Measurements from ENCODE around the gene ZNF584.
A peak's percentile ranks its signal among the peaks of the same experiment; 100 is the strongest.

The ZNF584 gene

DNA sequence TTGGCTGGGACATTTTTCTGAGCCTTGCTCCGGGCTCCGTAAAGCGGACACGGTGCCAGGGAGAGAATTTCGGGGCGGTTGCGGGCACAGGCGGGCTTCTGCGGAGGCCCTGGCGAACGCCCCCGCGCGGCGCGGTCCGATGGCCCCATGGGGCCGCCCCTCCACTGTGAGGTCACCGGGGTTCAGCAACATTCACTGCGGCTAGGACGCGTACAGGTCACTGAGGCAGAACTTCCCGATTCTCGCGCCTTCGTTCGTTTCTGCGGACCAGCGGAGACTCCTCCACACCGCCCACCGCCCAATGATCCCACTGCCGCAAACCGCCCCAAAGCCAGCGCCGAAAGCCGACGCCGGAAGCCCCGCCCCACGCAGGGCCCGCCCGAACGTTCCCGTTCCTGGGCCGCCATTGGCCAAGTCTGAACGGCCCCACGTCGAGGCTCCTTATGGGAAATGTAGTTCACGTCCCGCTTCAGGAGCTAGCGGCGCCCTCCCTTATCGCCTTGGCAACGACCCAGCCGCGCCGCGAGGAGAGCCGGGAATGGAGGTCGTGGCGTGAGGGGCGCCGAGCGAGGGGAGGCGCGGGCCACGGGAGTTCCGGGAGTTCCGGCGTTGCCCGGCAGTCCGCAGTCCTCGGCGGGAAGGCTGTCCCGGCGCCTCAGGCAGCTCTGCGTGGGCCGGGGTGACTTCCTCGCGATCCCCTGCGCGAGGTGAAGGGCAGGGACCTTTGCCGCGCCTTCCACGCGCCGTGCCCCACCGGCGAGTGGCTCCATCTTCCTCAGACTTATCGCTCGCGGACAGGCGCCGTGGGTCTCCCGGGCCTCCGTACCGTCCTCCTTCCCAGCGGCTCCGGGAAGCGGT is at the start of gene ZNF584:
Gene ZNF584, plus strand, starts transcription at position 498 of the 858 bp plus-strand sequence. CDS start 499 bp downstream, outside the sequence.
- peak; percentile 93 for DNase-seq (ENCODE audit: low read depth)

DNA sequence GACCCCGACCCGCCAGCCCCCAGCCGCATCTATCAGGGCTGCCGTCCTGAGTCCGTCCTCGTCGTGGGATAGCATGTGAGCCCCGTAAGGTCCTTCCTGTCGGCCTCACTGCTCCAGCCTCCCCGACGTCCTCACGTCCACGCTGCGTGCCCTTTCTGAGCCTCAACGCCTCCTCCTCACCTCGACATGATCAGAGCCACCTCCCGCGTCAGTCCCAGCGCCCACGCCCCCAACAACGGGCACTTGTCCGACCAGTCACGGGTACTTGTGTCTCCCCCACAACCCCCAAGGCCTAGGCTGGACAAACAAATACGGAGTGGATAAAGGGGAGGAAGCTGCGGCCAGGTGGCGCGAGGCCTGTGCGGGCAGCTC is 46.6 kb upstream of the ZNF584 start:
- DNase-seq (ENCODE audit: low read depth), result no peak

DNA sequence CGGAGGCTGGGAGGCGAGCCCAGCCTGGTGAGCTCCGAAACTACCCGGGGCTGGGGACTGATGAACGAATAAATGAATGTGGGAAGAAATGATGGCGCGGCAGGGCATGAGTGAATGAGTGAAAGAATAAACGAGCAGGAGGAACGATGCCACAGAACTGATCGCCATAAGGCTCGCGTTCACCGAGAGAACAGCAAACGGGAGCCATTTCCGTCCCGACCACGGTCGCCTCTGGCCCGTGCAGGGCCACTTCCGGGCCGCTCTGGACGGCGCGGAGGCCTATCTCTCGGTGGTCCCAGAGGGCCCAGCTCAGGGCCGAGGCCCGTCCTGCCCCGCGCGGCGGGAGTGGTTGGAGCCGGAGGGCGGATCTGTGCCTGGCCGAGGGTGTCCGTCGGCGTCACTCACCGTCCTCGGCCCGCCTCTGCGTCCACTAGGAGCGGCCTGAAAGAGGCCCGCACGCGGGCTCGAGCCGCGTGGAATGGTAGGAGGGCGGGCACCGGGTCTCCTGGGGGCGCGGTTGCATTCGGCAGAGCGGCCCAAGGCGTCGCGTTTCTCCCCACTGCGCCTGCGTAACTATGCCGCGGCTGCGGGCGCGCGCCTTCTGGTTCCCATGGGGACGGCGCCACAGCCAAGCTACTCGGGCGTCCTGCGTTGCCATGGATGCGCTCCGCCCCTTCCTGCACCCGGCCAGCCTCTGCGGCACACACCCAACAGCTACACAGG is 46.0 kb upstream of the ZNF584 start, which contains the start of gene ZNF497:
Gene ZNF497, minus strand, starts transcription at position 480 of the 723 bp plus-strand sequence. CDS start 5,116 bp downstream, outside the sequence.
- peak; percentile 95 for DNase-seq (ENCODE audit: low read depth)

DNA sequence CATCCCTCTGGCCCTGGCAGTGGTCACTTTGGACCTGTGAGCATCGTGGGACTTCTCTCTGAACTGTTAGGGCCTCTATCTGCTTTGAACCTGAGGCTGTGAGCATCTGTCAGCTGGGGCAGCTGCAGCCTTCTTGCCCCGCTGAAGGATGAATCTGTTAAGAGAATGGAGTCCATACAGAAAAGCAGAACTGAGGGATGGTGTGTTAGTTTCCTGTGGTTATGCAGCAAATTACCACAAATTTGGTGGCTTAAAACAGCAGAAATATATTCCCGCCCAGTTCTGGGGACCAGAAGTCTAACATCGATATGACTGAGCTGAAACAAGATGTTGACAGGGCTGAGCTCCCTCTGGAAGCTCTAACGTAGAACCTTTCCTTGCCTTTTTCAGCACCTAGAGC is 44.3 kb upstream of the ZNF584 start:
- DNase-seq (ENCODE audit: low read depth), result no peak

DNA sequence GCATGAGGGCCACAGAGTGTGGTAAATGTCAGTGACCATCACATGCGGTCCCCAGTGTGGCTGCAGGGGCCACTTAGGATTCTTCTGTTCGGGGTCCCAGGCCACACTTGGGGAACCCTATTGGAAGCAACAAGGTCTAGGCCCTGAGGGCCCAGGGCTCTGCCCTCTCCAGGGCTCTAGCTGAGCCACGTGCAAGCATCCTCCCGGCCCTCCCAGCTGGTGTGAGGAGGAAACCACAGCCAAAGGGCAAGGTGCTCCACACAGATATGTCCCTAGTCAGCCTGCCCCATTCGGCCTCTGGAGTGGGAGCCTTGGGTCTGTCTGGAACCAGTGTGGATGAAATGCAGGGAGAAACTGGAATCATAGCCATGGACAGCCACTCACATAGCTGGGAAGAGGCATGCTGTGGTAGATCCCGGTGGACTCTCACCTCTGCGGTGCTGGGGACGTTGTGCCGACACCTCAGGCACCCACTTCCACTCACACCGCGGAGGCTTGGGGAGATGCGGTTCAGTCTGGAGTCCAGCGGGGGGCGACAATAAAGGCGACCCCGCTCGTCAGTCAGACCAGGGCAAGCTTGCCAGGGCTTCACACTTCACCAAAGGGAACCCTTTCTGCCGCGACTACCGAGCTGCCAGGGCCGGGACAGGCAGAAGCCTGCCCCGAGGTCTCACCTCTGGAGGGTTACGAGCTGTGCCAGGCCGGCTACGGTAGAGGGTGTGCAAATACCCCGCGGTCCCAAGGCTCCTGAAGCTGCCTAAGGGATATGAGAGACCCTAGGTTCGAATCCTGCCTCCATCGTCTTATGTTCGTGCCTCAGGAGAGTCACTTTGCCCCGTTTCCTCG is 41.6 kb upstream of the ZNF584 start:
- DNase-seq (ENCODE audit: low read depth), result no peak

DNA sequence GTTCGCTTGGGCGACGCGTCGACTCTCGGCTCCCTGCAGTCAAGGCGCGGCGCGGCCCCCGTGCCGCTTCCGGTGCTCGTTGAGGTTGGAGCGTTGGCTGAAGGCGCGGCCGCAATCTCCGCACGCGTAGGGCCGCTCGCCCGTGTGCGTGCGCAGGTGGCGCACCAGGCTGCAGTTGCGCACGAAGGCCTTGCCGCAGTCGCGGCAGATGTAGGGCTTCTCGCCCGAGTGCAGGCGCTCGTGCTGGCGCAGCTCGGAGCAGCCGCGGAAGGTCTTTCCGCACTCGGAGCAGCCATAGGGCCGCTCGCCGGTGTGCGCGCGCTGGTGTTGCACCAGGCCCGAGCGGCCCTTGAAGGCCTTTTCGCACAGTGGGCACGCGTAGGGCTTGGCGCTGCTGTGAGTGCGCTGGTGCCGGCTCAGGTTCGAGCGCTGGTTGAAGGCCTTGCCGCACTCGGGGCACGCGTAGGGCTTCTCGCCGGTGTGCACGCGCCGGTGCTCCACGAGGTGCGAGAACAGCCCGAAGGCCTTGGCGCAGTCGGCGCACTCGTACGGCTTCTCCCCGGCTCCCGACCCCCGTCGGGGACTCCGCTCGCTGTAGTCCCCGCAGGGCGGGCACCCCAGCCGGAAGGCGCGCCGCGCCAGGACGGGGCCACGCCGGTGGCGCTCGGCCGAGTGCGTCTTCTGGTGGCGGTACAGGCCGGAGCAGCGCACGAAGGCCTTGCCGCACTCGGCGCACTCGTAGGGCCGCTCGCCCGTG is 40.6 kb upstream of the ZNF584 start:
- no peak for DNase-seq (ENCODE audit: low read depth)

DNA sequence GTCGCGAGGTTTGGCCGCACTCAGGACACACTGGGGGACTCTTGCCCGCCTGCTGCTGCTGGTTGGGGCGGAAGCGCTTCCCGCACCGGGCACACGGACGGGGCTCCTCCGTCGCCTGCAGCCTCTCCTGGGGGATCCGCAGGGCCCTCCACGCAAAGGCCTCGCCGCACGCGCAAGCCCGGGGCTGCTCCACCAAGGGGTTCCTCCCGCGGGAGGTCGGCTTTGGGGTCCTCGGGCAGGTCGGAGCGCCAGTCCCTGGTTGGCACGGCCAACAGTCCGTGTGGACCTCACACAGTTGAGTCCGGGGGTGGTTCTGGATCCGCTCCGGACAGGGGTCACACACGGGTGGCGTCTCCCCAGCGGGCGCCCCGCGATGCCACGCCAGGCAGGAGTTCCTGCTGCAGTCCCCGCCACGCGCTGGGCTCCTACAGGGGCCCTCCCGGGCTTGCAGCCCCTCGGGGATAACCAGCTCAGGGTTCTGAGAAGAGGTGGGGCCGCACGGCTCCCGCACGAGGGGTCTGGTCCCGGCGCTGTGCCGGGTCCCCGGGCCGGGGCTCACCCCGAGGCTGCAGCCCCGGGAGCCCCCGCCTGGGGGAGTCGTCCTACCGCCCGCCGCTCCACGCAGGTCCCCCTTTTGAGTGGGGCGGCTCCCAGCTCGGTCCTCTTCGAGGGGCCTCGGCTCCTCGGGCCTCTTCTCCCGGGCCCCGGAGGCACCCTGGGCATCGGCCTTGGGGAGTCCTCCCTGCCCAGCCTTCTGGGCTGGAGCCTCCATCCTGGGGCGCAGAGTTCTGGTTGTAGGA is 39.7 kb upstream of the ZNF584 start:
- no peak for DNase-seq (ENCODE audit: low read depth)

DNA sequence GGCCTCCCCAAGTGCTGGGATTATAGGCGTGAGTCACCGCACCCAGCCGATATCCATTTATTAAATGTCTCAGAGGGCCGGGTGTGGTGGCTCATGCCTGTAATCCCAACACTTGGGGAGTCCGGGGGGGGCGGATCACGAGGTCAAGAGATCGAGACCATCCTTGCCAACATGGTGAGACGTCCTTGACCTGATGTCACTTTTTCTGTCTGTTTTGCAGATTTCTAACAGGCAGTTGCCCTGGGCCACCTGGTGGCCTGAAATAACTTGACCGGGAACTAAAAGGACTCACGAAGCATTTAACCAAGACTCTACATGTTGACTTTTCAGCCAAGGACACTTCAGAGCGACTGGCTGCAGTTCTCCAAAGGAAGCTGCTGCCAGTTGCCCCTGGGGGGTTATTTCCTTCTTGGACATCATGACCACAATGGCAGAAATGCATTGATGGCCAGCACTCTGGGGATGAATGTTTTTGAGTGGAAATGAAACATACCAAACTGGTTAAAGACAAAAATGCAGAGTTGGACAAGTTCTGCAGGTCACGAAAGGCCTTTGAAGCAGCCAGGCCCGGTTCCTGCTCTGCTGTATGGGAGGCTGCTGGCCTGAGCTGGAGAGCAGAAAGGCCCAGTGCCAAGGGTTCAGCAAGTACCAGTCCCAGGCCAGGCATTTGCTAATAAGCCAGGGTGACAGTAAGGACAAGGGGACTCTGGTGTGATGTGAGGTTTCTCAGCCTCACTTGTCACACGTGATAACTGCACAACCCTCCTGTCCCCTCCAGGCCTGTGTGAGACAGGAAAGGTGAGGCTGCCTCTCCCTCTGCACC is 35.9 kb upstream of the ZNF584 start:
- DNase-seq (ENCODE audit: low read depth), result no peak

DNA sequence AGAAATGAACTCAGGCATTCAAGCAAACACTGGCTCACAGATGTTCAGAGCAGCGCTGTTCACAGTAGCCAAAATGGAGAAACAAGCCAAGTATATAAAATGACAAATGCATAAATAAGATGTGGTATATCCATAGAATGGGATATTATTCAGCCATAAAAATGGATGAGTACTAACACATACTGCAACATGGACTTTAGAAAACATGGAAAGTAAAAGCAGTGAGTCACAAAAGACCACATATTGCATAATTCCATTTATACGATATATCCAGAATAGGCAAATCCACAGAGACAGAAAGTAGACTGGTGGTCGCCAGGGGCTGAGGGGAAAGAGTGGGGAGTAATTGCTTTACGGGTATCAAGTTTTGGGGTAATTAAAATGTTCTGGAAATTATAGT is 34.2 kb upstream of the ZNF584 start:
- peak; percentile 60 for DNase-seq (ENCODE audit: low read depth)

DNA sequence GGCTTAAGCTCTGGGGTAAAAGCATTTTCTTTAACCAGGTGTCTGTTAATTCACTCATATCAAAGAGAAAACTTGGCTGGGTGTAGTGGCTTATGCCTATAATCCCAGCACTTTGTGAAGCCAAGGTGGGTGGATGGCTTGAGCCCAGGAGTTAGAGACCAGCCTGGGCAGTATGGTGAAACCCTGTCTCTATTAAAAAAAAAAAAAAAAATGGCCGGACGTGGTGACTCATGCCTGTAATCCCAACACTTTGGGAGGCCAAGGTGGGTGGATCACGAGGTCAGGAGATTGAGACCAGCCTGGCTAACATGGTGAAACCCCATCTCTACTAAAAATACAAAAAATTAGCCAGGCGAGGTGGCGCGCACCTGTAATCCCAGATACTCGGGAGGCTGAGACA is 31.7 kb upstream of the ZNF584 start:
- peak; percentile 38 for DNase-seq (ENCODE audit: low read depth)

DNA sequence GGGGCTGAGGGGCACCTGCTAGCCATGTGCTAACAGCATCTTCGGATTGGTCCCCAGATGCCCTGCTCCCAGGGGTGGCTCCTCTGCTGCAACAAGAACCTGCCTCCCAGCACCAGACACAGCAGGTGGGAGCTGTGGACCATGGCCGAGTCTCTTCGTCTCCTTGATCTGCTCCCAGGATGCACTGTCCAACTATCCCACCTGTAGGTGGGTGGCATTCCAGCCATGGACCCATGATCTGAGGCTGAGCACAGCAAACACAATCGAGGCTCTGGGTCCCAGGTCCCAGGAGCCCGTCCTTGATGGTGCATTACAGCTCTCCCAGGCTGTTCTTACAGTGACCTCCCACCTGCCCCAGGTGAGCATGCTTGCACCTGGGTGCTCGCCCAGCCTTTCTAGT is 29.2 kb upstream of the ZNF584 start:
- no peak for DNase-seq (ENCODE audit: low read depth)

DNA sequence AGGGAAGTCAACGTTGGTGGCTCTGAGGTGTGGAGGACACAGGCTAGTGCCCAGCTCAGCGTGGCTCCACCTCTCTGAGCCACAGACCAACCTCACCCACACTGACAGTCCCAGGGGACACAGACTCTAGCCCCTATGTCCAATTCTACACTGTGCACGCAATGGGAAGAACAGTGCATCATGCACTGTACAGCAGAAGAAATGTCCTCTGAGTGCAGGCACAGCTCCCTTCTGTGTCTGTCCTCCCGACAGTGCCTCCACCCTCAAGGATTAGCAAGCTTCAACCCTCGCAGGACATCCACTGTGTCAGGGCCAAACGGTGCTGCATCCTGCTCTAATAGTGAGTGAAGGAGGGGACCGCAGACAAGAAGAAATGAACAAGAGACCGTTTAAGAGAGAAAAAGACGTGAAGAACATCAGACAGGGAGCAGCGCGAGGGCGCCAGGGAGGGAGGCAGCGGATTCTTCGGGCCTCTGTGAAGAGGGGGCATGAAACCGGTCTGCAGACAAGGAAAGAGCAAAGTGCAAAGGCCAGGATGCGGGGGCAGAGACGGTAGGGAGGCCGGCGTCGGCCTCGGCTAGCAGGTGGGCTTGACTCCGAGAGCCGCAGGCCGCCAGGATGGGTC is 28.3 kb upstream of the ZNF584 start:
- no peak for DNase-seq (ENCODE audit: low read depth)

DNA sequence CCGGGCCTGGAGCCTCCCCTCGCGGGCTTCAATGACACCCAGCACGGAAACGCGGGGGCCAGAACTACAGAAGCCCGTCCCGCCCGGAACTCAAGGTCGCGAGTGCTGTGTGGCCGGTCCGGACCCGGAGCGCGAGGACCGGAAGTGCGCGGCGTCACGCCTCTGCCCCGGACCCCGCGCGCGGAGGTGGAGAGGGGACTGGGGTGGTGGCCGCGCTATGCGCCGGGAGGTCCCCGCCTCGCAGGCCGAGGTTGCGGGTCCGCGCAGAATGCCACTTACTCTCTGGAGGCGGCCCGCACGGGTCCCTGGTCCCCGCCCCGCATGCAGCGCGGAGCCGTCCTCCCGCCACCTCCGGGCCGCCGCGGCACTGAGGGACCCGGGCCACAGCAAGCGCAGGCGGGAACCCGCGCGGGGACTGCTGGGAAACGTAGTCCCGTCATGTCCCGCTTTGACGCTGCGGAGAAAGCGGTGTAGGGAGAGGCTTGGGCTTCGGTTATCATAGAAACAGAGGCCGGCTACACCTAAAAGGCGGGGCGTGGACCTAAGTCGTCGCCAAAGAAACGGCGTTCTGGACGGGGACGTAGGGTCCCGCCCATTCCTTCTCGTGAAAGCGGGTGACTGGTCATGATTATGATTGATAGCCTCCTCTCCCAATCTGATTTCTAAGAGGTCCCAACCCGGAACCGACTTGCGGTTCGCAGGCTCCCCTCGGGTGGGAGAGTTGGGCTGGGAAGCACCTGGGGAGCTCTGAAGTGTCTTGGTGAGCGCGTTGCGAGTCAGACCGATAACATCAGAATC is 27.6 kb upstream of the ZNF584 start, which contains the start of gene ZNF837:
Gene ZNF837, minus strand, starts transcription at position 369 of the 798 bp plus-strand sequence. CDS start 11,698 bp downstream, outside the sequence.
- DNase-seq (ENCODE audit: low read depth), result peak; percentile 100

DNA sequence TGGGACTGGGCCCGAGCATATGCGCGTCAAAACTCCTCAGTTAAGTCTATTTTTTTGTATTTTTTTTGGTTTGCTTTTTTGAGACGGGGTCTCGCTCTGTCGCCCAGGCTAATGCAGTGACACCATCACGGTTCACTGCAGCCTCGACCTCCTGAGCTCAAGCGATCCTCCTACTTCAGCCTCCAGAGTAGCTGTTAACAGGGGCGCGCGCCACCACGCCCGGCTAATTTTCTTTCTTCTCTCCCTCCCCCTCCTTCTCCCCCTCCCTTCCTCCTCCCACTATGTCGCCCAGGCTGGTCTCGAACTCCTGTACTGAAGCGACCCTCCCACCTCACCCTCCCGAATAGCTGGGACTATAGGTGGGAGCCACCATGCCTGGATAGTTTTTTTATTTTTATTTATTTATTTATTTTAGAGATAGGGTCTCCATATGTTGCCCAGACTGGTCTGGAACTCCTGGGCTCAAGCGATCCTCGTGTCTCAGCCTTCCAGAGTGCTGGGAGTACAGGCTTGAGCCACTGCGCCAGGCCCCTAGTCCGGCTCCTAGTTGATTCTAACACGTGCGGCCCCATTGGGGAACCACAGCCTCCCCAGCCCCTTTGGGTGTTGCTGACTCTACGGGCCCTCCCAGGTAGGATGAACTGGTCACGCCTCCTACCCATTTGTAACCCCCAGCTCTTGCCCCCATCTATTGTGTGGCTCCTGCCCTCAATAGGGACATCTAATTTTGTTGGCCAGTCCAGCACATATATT is 26.8 kb upstream of the ZNF584 start:
- no peak for DNase-seq (ENCODE audit: low read depth)

DNA sequence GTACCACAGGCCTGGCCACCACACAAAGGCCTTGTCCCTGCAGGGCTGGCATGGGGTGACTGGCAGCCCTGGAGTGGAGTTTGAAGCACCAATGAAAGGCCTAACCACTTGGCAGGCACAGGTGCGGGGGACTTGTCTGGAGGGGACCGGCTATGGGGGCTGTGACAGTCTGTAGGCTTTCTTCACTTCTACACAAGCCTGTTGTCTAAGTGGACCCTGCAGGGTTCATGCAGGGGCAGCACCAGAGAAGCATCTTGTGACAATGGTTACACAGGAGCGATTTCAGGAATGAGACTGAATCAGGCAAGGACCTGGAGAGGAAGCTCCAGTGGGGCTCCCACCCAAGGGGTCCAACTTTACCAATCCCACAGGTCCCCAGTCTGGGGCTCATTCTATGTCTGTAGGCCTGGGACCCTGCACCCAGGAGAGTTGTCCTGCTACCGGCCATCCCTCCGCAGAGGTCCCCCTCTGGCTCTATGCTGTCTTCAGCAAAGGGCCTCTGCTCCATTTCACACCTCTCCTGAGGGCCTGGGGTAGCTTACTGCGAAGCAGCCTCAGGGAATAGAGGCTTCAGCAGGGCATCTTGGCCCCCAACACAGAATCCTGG is 25.3 kb upstream of the ZNF584 start:
- DNase-seq (ENCODE audit: low read depth), result no peak

DNA sequence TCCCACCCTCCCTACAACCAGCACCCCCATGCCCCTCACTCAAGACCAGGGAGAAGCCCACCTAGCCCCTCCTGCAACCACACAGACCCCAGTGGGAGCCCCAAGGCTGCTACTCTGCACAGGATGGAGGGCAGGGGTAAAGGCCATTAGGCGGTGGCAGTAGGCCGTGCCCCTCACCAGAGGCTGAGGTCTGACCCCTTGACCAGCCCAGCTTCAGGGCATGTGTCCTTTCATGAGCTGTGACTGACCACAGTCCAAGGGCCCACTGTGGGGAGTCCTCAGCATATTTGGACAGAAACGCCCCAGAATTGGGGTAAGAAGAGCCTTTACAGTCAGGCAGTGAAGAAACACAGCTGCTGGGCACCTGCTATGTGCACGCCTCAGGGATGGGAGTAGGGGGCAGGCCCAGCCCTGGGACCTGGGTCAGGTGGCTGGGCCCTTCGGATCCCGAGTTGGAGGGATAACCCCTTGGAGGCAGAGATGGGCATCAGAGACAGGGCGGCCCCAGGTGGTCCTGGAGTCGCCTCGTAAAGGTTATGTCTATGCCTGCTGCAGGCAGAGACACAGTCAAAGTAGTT is 23.0 kb upstream of the ZNF584 start:
- no peak for DNase-seq (ENCODE audit: low read depth)

Measured in iris pigment epithelial cell (primary cell).